ENCODE data around the gene AMIGO1. TPM values are rescaled to one million over a fixed set of nuclear protein-coding genes. Genes with fewer than 3 reads are reported as not detected.

Gene AMIGO1
- total and polyA plus RNA-seq, 4 donors = 2.4 to 6.3 (median 3.4) TPM

- TF ChIP-seq CTCF (IDR thresholded peaks at IDR 0.05; ENCODE audit: control extremely low read depth, extremely low read depth) = no peak
- DNase-seq = no peak
- H3K36me3 ChIP-seq (ENCODE audit: control insufficient read depth in 4 of 4, insufficient read depth in 4 of 4, low read length in 4 of 4) = peaks cover 0 to 3% (median 0%) of the 10 kb centered on the region in 4 donors
These were observed 34.6 kb upstream of the AMIGO1 start for GRCh38 chr1:109543988-109544735.

DNA sequence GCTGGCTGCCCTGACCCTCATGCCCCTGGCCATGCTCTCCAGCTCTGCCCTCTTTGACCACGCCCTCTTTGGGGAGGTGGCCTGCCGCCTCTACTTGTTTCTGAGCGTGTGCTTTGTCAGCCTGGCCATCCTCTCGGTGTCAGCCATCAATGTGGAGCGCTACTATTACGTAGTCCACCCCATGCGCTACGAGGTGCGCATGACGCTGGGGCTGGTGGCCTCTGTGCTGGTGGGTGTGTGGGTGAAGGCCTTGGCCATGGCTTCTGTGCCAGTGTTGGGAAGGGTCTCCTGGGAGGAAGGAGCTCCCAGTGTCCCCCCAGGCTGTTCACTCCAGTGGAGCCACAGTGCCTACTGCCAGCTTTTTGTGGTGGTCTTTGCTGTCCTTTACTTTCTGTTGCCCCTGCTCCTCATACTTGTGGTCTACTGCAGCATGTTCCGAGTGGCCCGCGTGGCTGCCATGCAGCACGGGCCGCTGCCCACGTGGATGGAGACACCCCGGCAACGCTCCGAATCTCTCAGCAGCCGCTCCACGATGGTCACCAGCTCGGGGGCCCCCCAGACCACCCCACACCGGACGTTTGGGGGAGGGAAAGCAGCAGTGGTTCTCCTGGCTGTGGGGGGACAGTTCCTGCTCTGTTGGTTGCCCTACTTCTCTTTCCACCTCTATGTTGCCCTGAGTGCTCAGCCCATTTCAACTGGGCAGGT is 33.9 kb upstream of the AMIGO1 start:
- Histone ChIP-seq H3K4me3 (no peak overlapping the region), H3K4me1 (ENCODE audit: control insufficient read depth in 5 of 5, insufficient read depth in 5 of 5, low read length in 5 of 5) (peaks cover 0 to 16% (median 11%) of the 10 kb centered on the region in 5 donors), H3K36me3 (ENCODE audit: control insufficient read depth in 4 of 4, insufficient read depth in 4 of 4, low read length in 4 of 4) (no peaks in the 10 kb centered on the region), H3K27me3 (ENCODE audit: control insufficient read depth in 3 of 3, insufficient read depth in 3 of 3, low read length in 2 of 3) (peaks cover 0 to 3% (median 0%) of the 10 kb centered on the region in 3 donors), H3K9ac (ENCODE audit: insufficient read depth in 1 of 2, low read length in 2 of 2) (no peak overlapping the region), H3K27ac (ENCODE audit: low read depth in 1 of 2, low read length in 1 of 2) (no peak overlapping the region), H3K9me3 (ENCODE audit: control insufficient read depth in 4 of 4, insufficient read depth in 3 of 4, low read length in 3 of 4) (no peaks in the 10 kb centered on the region)
- ATAC-seq (ENCODE audit: insufficient read depth, low FRiP score) = no peak
- 89% methylated on average over 24 of the region's 24 CpGs for WGBS, 2 donors
- TF ChIP-seq CTCF (IDR thresholded peaks at IDR 0.05; ENCODE audit: control extremely low read depth, extremely low read depth) = no peak
- no peak for DNase-seq

More at GRCh38 chr1:109543988-109544735, 34.6 kb upstream of the AMIGO1 start:
- ATAC-seq (ENCODE audit: insufficient read depth, low FRiP score) = no peak
- Histone ChIP-seq H3K4me3 (no peak overlapping the region), H3K9ac (ENCODE audit: insufficient read depth in 1 of 2, low read length in 2 of 2) (no peak overlapping the region), H3K27me3 (ENCODE audit: control insufficient read depth in 3 of 3, insufficient read depth in 3 of 3, low read length in 2 of 3) (peaks cover 0 to 3% (median 0%) of the 10 kb centered on the region in 3 donors), H3K27ac (ENCODE audit: low read depth in 1 of 2, low read length in 1 of 2) (no peak overlapping the region), H3K4me1 (ENCODE audit: control insufficient read depth in 5 of 5, insufficient read depth in 5 of 5, low read length in 5 of 5) (peaks cover 0 to 16% (median 11%) of the 10 kb centered on the region in 5 donors), H3K9me3 (ENCODE audit: control insufficient read depth in 4 of 4, insufficient read depth in 3 of 4, low read length in 3 of 4) (no peaks in the 10 kb centered on the region)
- WGBS, 2 donors = 74 to 87% methylated on average over 14 of the region's 14 CpGs

DNA sequence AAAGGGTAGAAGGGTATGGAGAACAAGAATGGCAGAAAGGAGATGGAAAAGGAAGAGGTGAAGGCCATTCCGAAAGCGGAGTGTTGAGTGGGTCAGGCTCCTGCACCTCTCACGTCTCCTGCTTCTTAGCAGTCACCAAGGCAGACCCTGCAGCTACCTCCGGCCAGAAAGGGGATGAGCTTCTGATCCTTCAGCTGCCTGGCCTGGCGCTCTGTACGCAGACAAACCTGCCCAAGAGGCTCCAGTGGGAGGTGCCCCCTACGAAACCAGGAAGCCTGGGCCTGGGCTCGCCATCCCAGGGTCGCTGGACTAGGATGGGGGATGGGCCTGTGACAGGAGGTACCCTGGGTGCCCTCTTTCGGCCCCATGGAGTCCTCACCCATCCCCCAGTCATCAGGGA is 33.1 kb upstream of the AMIGO1 start:
- Histone ChIP-seq H3K27me3 (ENCODE audit: control insufficient read depth in 3 of 3, insufficient read depth in 3 of 3, low read length in 2 of 3) (peaks cover 0 to 3% (median 0%) of the 10 kb centered on the region in 3 donors), H3K9ac (ENCODE audit: insufficient read depth in 1 of 2, low read length in 2 of 2) (no peak overlapping the region), H3K4me1 (ENCODE audit: control insufficient read depth in 5 of 5, insufficient read depth in 5 of 5, low read length in 5 of 5) (peaks cover 0 to 13% (median 10%) of the 10 kb centered on the region in 5 donors), H3K9me3 (ENCODE audit: control insufficient read depth in 4 of 4, insufficient read depth in 3 of 4, low read length in 3 of 4) (no peaks in the 10 kb centered on the region), H3K36me3 (ENCODE audit: control insufficient read depth in 4 of 4, insufficient read depth in 4 of 4, low read length in 4 of 4) (no peaks in the 10 kb centered on the region), H3K4me3 (no peak overlapping the region), H3K27ac (ENCODE audit: low read depth in 1 of 2, low read length in 1 of 2) (no peak overlapping the region)
- WGBS, 2 donors = 88% methylated on average over 10 of the region's 10 CpGs
- no peak for ATAC-seq (ENCODE audit: insufficient read depth, low FRiP score)
- no peak for TF ChIP-seq CTCF (IDR thresholded peaks at IDR 0.05; ENCODE audit: control extremely low read depth, extremely low read depth)
- no peak for DNase-seq

Data from lung (tissue), 12 donors.